ENCODE data around the gene SLC25A19.

SLC25A19 gene

DNA sequence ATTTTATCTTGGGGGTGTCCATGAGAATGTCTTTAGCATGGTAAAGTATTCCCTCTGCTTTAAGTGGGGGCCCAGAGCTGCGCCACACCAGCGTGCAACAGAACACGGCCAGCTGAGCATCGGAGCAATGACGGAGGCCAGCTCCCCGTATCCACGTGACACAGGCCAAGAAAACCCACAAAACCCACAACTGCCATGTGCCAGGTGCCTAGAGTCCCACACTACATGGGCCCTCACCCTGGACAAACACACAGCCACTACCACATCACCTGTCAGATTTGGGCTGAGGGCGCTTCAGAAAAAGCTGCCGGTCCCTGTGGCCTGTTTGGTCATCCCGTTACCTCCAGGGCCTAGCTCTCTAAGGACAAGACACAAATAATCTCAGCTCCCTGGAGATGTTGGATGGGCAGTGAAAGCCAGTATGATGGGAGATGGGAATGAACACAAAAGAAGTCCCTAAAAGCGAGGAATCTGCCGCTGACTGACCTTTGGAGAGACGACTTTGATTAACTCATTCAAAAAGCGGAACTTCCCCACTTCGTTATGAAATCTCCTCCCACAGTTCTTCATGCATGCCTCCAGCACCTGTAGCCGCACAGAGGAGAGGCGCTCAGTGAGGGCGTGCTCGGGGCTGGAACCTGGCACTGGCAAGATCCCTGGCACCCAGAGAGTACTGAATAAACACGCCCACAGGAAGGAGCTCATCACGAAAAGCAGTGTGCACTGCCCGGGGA is 44.9 kb downstream of the SLC25A19 start:
- TF ChIP-seq SIN3A (IDR thresholded peaks at IDR 0.05; ENCODE audit: borderline replicate concordance, insufficient read depth, low read length) (no peak), FOXP2 (optimal IDR thresholded peaks at IDR 0.05; ENCODE audit: borderline replicate concordance, extremely low read depth, extremely low read length, insufficient read depth) (no peak), REST (IDR thresholded peaks at IDR 0.05; ENCODE audit: insufficient read depth in 1 of 2, low read depth in 2 of 2, low read length in 2 of 2) (no peak), POLR2AphosphoS5 (IDR thresholded peaks at IDR 0.05; ENCODE audit: low read depth, low read length) (no peak), TAF1 (IDR thresholded peaks at IDR 0.05; ENCODE audit: borderline replicate concordance, insufficient read depth, low read length) (no peak)

DNA sequence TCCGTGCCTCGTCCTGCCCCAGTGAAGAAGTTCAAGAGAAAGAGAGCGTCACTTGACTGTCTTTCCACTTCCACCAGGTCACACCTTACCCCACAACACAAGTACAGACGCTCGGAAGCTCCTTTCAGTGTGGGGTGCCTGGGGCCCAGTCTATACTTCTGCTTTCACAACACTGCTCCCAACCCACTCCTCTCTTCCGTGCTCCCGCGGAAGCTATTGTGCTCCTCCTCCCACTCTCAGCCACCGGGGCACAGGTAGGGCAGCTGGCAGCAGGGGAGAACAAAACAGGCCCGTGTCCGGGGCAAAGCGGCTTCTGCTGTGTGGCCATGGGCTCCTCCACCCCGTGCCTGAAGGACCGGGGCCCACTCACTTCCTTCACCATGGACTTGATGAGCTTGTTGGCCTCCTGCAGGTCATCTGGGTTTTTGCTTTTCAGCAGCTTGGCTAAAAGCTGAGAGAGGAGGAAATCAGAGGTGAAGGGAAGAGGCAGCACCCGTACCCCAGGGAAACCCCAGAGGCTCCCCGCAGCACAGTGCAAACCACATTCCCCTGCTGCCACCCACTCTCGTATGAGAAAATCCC is 46.7 kb downstream of the SLC25A19 start:
- TF ChIP-seq POLR2AphosphoS5 (IDR thresholded peaks at IDR 0.05; ENCODE audit: low read depth, low read length) (no peak), REST (IDR thresholded peaks at IDR 0.05; ENCODE audit: insufficient read depth in 1 of 2, low read depth in 2 of 2, low read length in 2 of 2) (no peak)

DNA sequence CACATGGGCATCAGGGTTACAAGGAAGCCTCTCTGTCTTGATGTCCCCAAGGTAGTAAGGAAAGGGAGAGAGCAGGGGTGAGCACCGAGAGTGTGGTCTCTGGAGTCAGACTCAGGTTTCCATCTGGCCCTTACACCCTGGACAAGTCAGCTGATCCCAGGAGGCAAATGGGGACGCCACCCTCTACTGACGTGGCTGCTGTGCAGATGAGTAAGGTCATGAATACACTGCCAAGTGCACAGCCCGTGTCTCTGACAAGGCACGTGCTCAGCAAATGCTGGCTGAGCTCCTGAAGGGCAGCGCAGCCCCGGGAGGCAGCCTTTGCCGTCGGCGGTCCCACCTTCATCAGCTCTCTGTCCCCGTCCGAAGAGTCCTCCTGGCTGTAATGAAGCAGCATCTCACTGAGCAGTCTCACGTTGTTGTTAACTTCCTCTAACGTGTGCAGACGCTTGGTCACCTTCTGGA is 47.2 kb downstream of the SLC25A19 start:
- TF ChIP-seq REST (IDR thresholded peaks at IDR 0.05; ENCODE audit: insufficient read depth in 1 of 2, low read depth in 2 of 2, low read length in 2 of 2) (no peak), FOXP2 (optimal IDR thresholded peaks at IDR 0.05; ENCODE audit: borderline replicate concordance, extremely low read depth, extremely low read length, insufficient read depth) (no peak), POLR2AphosphoS5 (IDR thresholded peaks at IDR 0.05; ENCODE audit: low read depth, low read length) (no peak), SIN3A (IDR thresholded peaks at IDR 0.05; ENCODE audit: borderline replicate concordance, insufficient read depth, low read length) (no peak), TAF1 (IDR thresholded peaks at IDR 0.05; ENCODE audit: borderline replicate concordance, insufficient read depth, low read length) (no peak)

GRCh38 chr17:75241502-75241901 is 47.7 kb downstream of the SLC25A19 start:
- TF ChIP-seq TAF1 (IDR thresholded peaks at IDR 0.05; ENCODE audit: borderline replicate concordance, insufficient read depth, low read length) (no peak), POLR2AphosphoS5 (IDR thresholded peaks at IDR 0.05; ENCODE audit: low read depth, low read length) (no peak), REST (IDR thresholded peaks at IDR 0.05; ENCODE audit: insufficient read depth in 1 of 2, low read depth in 2 of 2, low read length in 2 of 2) (no peak), FOXP2 (optimal IDR thresholded peaks at IDR 0.05; ENCODE audit: borderline replicate concordance, extremely low read depth, extremely low read length, insufficient read depth) (no peak), SIN3A (IDR thresholded peaks at IDR 0.05; ENCODE audit: borderline replicate concordance, insufficient read depth, low read length) (no peak)

All from PFSK-1 (cell line).